Activated CD4-positive, alpha-beta T cell treated with anti-CD3 and anti-CD28 coated beads for 36 hours (primary cell): Measurements from ENCODE around the gene ACP7. TPM values are rescaled to one million over a fixed set of nuclear protein-coding genes. Genes with fewer than 3 reads are reported as not detected.
"Not testable (repeated sequence)": the region's sequence is repeated elsewhere in the genome, so short reads cannot be mapped to it uniquely, and the experiment has no call there.

Experiments used
- ATAC-seq: fragments of 200-7000 bp; cut with Tn5 transposase; one replicate; pipeline ENCODE4 v1.10.0; 2021; ENCODE audit warnings: mild to moderate bottlenecking, moderate library complexity
- CTCF ChIA-PET: fragments of 350-600 bp; sonication (Branson Sonifier 250); formaldehyde crosslinking; loops from one replicate; lab custom pipeline; 2021; ENCODE audit warnings: antibody characterized with exemption; lab: Charles Lee
- POLR2A ChIA-PET: fragments of 350-600 bp; sonication (Branson Sonifier 250); formaldehyde crosslinking; loops from one replicate; lab custom pipeline; 2021; ENCODE audit warnings: antibody characterized with exemption, inconsistent platforms; lab: Charles Lee
- DNase-seq: peaks from one replicate; pipeline ENCODE4 v3.0.0-alpha.2; 2020
- H3K27ac Mint-ChIP-seq: one replicate; pipeline ENCODE4 v1.8.0; 2021; ENCODE audit warnings: mixed read lengths
- H3K27me3 Mint-ChIP-seq: one replicate; pipeline ENCODE4 v1.8.0; 2021; ENCODE audit warnings: mixed read lengths
- H3K36me3 Mint-ChIP-seq: one replicate; pipeline ENCODE4 v1.8.0; 2021; ENCODE audit warnings: low read depth, mixed read lengths
- H3K4me1 Mint-ChIP-seq: one replicate; pipeline ENCODE4 v1.8.0; 2021; ENCODE audit warnings: mixed read lengths
- H3K4me3 Mint-ChIP-seq: one replicate; pipeline ENCODE4 v1.8.0; 2021; ENCODE audit warnings: mild to moderate bottlenecking, moderate library complexity, mixed read lengths
- H3K9me3 Mint-ChIP-seq: one replicate; pipeline ENCODE4 v1.8.0; 2021; ENCODE audit warnings: low read depth, mixed read lengths
- intact Hi-C, 2 experiments: fragments of 100-400 bp; cut with DNase I in 1 of 2; cut with micrococcal nuclease in 1 of 2; formaldehyde crosslinking; loops; one replicate each; pipeline versions ENCODE4 v1.14.2 to v1.15.1; 2022 to 2024; cut with DNase I, micrococcal nuclease
- total RNA-seq, 2 experiments: library from RNA; stranded (reverse); gene quantifications; one replicate each; pipeline ENCODE4 v1.2.3, GENCODE V29; 2021

Gene ACP7
- total RNA-seq, 2 experiments from 2014 or later, result not detected

- Mint-ChIP-seq H3K4me3 (no peak overlapping the region), H3K27ac (no peak overlapping the region), H3K36me3 (no peaks in the 10 kb centered on the region), H3K9me3 (no peaks in the 10 kb centered on the region), H3K27me3 (no peaks in the 10 kb centered on the region), H3K4me1 (peaks cover 22% of the 10 kb centered on the region)
- no peak for DNase-seq
- no peak for ATAC-seq
- ChIA-PET POLR2A (no interaction called here), CTCF (no interaction called here)
- intact Hi-C loops, result no loop called here
Observed at GRCh38 chr19:39135701-39136100, 51.5 kb downstream of the ACP7 start.

GRCh38 chr19:39136225-39136940, 52.2 kb downstream of the ACP7 start:
- Mint-ChIP-seq H3K27ac (no peak overlapping the region), H3K9me3 (no peaks in the 10 kb centered on the region), H3K27me3 (no peaks in the 10 kb centered on the region), H3K36me3 (no peaks in the 10 kb centered on the region), H3K4me1 (peaks cover 15% of the 10 kb centered on the region), H3K4me3 (no peak overlapping the region)
- ATAC-seq (no peak), DNase-seq (no peak)
- intact Hi-C loops, result no loop called here
- CTCF ChIA-PET, result interaction anchor here (0.5 kb wide), 1 partner anchor 219 kb away, joined by 3 read pairs; no protein-coding TSS in a partner anchor
- POLR2A ChIA-PET, result no interaction called here

- H3K4me3 Mint-ChIP-seq, result no peak overlapping the region
- ChIA-PET CTCF (no interaction called here), POLR2A (no interaction called here)
- H3K27ac Mint-ChIP-seq, result no peak overlapping the region
- H3K4me1 Mint-ChIP-seq, result peaks cover 10% of the 10 kb centered on the region
- DNase-seq, result no peak
- H3K36me3 Mint-ChIP-seq, result no peaks in the 10 kb centered on the region
- H3K9me3 Mint-ChIP-seq, result no peaks in the 10 kb centered on the region
- ATAC-seq, result no peak
- intact Hi-C loops, result no loop called here
- no peaks in the 10 kb centered on the region for H3K27me3 Mint-ChIP-seq
Observed at GRCh38 chr19:39137131-39137530, 53.0 kb downstream of the ACP7 start.

- no peak overlapping the region for H3K27ac Mint-ChIP-seq
- DNase-seq (no peak), ATAC-seq (no peak)
- no peak overlapping the region for H3K4me3 Mint-ChIP-seq
- H3K4me1 Mint-ChIP-seq, result no peaks in the 10 kb centered on the region
- intact Hi-C loops, result no loop called here
- no peaks in the 10 kb centered on the region for H3K36me3 Mint-ChIP-seq
- POLR2A ChIA-PET, result no interaction called here
- no peaks in the 10 kb centered on the region for H3K27me3 Mint-ChIP-seq
- no peaks in the 10 kb centered on the region for H3K9me3 Mint-ChIP-seq
- CTCF ChIA-PET, result no interaction called here
Observed at GRCh38 chr19:39138221-39139211, 54.3 kb downstream of the ACP7 start.

GRCh38 chr19:39139305-39139874, 55.2 kb downstream of the ACP7 start:
- CTCF ChIA-PET, result interaction anchor here (0.5 kb wide), 1 partner anchor 35 kb away, joined by 3 read pairs; no protein-coding TSS in a partner anchor
- no peak for ATAC-seq
- POLR2A ChIA-PET, result no interaction called here
- intact Hi-C loops, result no loop called here
- DNase-seq, result no peak
- Mint-ChIP-seq H3K27me3 (no peaks in the 10 kb centered on the region), H3K27ac (no peak overlapping the region), H3K36me3 (no peaks in the 10 kb centered on the region), H3K9me3 (no peaks in the 10 kb centered on the region), H3K4me1 (no peaks in the 10 kb centered on the region), H3K4me3 (no peak overlapping the region)

- Mint-ChIP-seq H3K4me3 (no peak overlapping the region), H3K36me3 (no peaks in the 10 kb centered on the region), H3K27me3 (no peaks in the 10 kb centered on the region), H3K9me3 (no peaks in the 10 kb centered on the region), H3K27ac (no peak overlapping the region), H3K4me1 (no peaks in the 10 kb centered on the region)
- ChIA-PET CTCF (interaction anchor here (0.5 kb wide), 1 partner anchor 36 kb away, joined by 3 read pairs; no protein-coding TSS in a partner anchor), POLR2A (no interaction called here)
- no peak for ATAC-seq
- intact Hi-C loops, result no loop called here
- DNase-seq, result no peak
Observed at GRCh38 chr19:39139971-39140453, 55.8 kb downstream of the ACP7 start.

GRCh38 chr19:39140594-39140993, 56.4 kb downstream of the ACP7 start:
- ATAC-seq (no peak), DNase-seq (no peak)
- H3K27me3 Mint-ChIP-seq, result no peaks in the 10 kb centered on the region
- intact Hi-C loops, result no loop called here
- ChIA-PET POLR2A (no interaction called here), CTCF (interaction anchor here (0.5 kb wide), 1 partner anchor 81 kb away, joined by 3 read pairs; no protein-coding TSS in a partner anchor)
- no peaks in the 10 kb centered on the region for H3K4me1 Mint-ChIP-seq
- H3K27ac Mint-ChIP-seq, result no peak overlapping the region
- no peak overlapping the region for H3K4me3 Mint-ChIP-seq
- no peaks in the 10 kb centered on the region for H3K36me3 Mint-ChIP-seq
- H3K9me3 Mint-ChIP-seq, result no peaks in the 10 kb centered on the region

GRCh38 chr19:39141929-39142328, 57.8 kb downstream of the ACP7 start:
- H3K4me3 Mint-ChIP-seq, result no peak overlapping the region
- no peaks in the 10 kb centered on the region for H3K36me3 Mint-ChIP-seq
- no peak overlapping the region for H3K27ac Mint-ChIP-seq
- DNase-seq (no peak), ATAC-seq (no peak)
- intact Hi-C loops, result no loop called here
- no peaks in the 10 kb centered on the region for H3K4me1 Mint-ChIP-seq
- ChIA-PET POLR2A (no interaction called here), CTCF (interaction anchor here (0.6 to 0.8 kb wide), 2 partner anchors 377 to 401 kb away, joined by 3 to 4 read pairs; no protein-coding TSS in a partner anchor)
- no peaks in the 10 kb centered on the region for H3K27me3 Mint-ChIP-seq
- no peaks in the 10 kb centered on the region for H3K9me3 Mint-ChIP-seq

GRCh38 chr19:39142630-39143029, 58.5 kb downstream of the ACP7 start:
- intact Hi-C loops, result no loop called here
- ChIA-PET POLR2A (no interaction called here), CTCF (no interaction called here)
- Mint-ChIP-seq H3K9me3 (no peaks in the 10 kb centered on the region), H3K27me3 (no peaks in the 10 kb centered on the region), H3K4me1 (peaks cover 2% of the 10 kb centered on the region), H3K4me3 (no peak overlapping the region), H3K36me3 (peaks cover 2% of the 10 kb centered on the region), H3K27ac (no peak overlapping the region)
- no peak for DNase-seq
- ATAC-seq, result no peak

- CTCF ChIA-PET, H3K4me1 Mint-ChIP-seq, H3K27ac Mint-ChIP-seq, H3K9me3 Mint-ChIP-seq, ATAC-seq, H3K4me3 Mint-ChIP-seq, intact Hi-C loops, H3K36me3 Mint-ChIP-seq, DNase-seq, POLR2A ChIA-PET, H3K27me3 Mint-ChIP-seq: not testable (repeated sequence)
Observed at GRCh38 chr19:39143757-39144289, 59.7 kb downstream of the ACP7 start.
